Breast epithelium (tissue), 4 donors: ENCODE data around the gene SLC39A7. TPM values are rescaled to one million over a fixed set of nuclear protein-coding genes. Genes with fewer than 3 reads are reported as not detected.

Source experiments
- DNase-seq, 2 donors: peaks; one replicate each; pipeline ENCODE4 v3.0.0-alpha.2; 2019; ENCODE audit warnings: low spot score in 2 of 2
- H3K27ac ChIP-seq, 2 donors: fragments of 200-600 bp; sonication (generic) in 1 of 2; one replicate each; pipeline ENCODE4 v1.5.1; 2016 to 2019; ENCODE audit warnings: mild to moderate bottlenecking in 1 of 2
- H3K27me3 ChIP-seq, 2 donors: fragments of 200-600 bp; sonication (generic) in 1 of 2; one replicate each; pipeline versions ENCODE4 v1.5.1 to v1.6.0; 2017 to 2019; ENCODE audit warnings: control low read depth in 1 of 2, mild to moderate bottlenecking in 1 of 2
- H3K36me3 ChIP-seq: fragments of 200-600 bp; one replicate; pipeline ENCODE4 v1.5.1; 2019
- H3K4me1 ChIP-seq, 2 donors: fragments of 200-600 bp; sonication (generic); one replicate each; pipeline ENCODE4 v1.5.1; 2016 to 2019; ENCODE audit warnings: control low read depth in 1 of 2
- H3K4me3 ChIP-seq, 3 donors: fragments of 200-600 bp; sonication (generic); 1 replicate in 2 of 3; 2 replicates in 1 of 3; pipeline ENCODE4 v1.5.1; 2016 to 2019; ENCODE audit warnings: mild to moderate bottlenecking in 3 of 3, moderate library complexity in 2 of 3
- H3K9me3 ChIP-seq, 2 donors: fragments of 200-600 bp; sonication (generic) in 1 of 2; one replicate each; pipeline ENCODE4 v1.5.1; 2016 to 2019; ENCODE audit warnings: control low read depth in 1 of 2
- POLR2A ChIP-seq: fragments of 450-650 bp; IDR thresholded peaks from one replicate; pipeline ENCODE4 v1.6.1; 2016; ENCODE audit warnings: antibody characterized with exemption, mild to moderate bottlenecking, moderate library complexity
- POLR2AphosphoS5 ChIP-seq, 3 donors: sonication (generic); formaldehyde crosslinking; IDR thresholded peaks; one replicate each; pipeline ENCODE4 v1.6.1; 2017; ENCODE audit warnings: antibody characterized with exemption in 3 of 3
- intact Hi-C: fragments of 100-400 bp; cut with DNase I; formaldehyde crosslinking; loops from one replicate; pipeline ENCODE4 v1.15.1; 2023; ENCODE audit warnings: low total_unique reads
- total RNA-seq, 3 donors: library from RNA; depleted of rRNA; stranded (reverse); fragments of >200 nt; gene quantifications; one replicate each; pipeline ENCODE4 v1.1.0, GENCODE V29; 2016
- TF ChIP-seq, protein P1 (sequence below), 3 donors: fragments of 450-650 bp; IDR thresholded peaks; one replicate each; pipeline ENCODE4 v1.5.1; 2016 to 2017; ENCODE audit warnings: antibody characterized with exemption in 3 of 3, mild to moderate bottlenecking in 3 of 3, moderate library complexity in 3 of 3

SLC39A7 gene
- total RNA-seq, 3 donors from 2014 or later: 55.0 to 79.3 (median 74.1) TPM

GRCh38 chr6:33156964-33157363, 43.7 kb upstream of the SLC39A7 start:
- no peak for DNase-seq
- Histone ChIP-seq H3K27ac (no peak overlapping the region), H3K27me3 (no peaks in the 10 kb centered on the region), H3K36me3 (no peaks in the 10 kb centered on the region), H3K9me3 (peaks cover 4 to 5% of the 10 kb centered on the region in 2 donors), H3K4me3 (no peak overlapping the region), H3K4me1 (peaks cover 4% of the 10 kb centered on the region in 2 donors)
- intact Hi-C loops: no loop called here
- no peak for TF ChIP-seq POLR2A
- no peak for TF ChIP-seq POLR2AphosphoS5 (IDR thresholded peaks at IDR 0.05)
- TF ChIP-seq, protein P1, sequence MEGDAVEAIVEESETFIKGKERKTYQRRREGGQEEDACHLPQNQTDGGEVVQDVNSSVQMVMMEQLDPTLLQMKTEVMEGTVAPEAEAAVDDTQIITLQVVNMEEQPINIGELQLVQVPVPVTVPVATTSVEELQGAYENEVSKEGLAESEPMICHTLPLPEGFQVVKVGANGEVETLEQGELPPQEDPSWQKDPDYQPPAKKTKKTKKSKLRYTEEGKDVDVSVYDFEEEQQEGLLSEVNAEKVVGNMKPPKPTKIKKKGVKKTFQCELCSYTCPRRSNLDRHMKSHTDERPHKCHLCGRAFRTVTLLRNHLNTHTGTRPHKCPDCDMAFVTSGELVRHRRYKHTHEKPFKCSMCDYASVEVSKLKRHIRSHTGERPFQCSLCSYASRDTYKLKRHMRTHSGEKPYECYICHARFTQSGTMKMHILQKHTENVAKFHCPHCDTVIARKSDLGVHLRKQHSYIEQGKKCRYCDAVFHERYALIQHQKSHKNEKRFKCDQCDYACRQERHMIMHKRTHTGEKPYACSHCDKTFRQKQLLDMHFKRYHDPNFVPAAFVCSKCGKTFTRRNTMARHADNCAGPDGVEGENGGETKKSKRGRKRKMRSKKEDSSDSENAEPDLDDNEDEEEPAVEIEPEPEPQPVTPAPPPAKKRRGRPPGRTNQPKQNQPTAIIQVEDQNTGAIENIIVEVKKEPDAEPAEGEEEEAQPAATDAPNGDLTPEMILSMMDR (IDR thresholded peaks at IDR 0.05): no peak

- no peak overlapping the region for H3K4me3 ChIP-seq
- TF ChIP-seq POLR2A: no peak
- TF ChIP-seq, protein P1 (IDR thresholded peaks at IDR 0.05): no peak
- intact Hi-C loops: no loop called here
- H3K9me3 ChIP-seq: no peaks in the 10 kb centered on the region
- peaks cover 4 to 7% of the 10 kb centered on the region in 2 donors for H3K4me1 ChIP-seq
- DNase-seq: no peak
- H3K27ac ChIP-seq: no peak overlapping the region
- no peaks in the 10 kb centered on the region for H3K27me3 ChIP-seq
- H3K36me3 ChIP-seq: no peaks in the 10 kb centered on the region
These were observed 40.6 kb upstream of the SLC39A7 start for GRCh38 chr6:33160096-33160495.

DNA sequence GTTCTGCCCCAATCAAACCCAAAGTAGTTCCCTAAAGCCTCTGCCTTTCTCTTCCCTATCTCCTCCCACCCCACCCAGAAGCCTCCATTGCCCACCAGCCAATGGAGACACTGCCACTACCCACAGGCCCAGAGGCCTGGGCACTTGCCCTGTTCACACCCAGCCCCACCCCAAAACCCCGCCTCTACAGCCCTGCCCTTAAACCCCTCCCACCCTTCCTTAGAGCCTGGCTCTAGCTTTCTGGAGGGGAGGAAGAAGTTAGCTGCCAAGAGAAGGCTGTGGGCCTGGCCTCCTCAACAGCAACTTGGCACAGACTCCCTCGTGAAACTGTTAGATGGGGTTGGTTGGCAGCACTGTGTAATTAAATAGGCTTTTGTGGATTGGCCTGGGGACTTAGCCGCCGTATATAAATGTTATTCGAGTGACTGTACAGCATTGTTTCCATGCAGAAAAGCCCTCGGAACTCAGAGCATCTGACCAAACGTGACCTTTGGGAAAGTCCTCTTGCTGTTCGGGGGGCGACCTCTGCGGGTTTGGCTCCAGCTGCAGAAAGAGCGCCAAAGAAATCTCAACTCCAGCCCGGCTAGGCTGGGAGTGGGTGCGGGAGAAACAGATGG, 39.8 kb upstream of the SLC39A7 start:
- H3K27me3 ChIP-seq: no peaks in the 10 kb centered on the region
- H3K4me3 ChIP-seq: peak overlapping the region in 2 of 3 donors; percentile 58 to 65
- DNase-seq: peak in 1 of 2 donors; percentile 65
- H3K27ac ChIP-seq: peak overlapping the region; percentile 73 to 80
- H3K9me3 ChIP-seq: no peaks in the 10 kb centered on the region
- no peak for TF ChIP-seq POLR2A
- H3K36me3 ChIP-seq: no peaks in the 10 kb centered on the region
- intact Hi-C loops: no loop called here
- peaks cover 4 to 7% of the 10 kb centered on the region in 2 donors for H3K4me1 ChIP-seq

DNA sequence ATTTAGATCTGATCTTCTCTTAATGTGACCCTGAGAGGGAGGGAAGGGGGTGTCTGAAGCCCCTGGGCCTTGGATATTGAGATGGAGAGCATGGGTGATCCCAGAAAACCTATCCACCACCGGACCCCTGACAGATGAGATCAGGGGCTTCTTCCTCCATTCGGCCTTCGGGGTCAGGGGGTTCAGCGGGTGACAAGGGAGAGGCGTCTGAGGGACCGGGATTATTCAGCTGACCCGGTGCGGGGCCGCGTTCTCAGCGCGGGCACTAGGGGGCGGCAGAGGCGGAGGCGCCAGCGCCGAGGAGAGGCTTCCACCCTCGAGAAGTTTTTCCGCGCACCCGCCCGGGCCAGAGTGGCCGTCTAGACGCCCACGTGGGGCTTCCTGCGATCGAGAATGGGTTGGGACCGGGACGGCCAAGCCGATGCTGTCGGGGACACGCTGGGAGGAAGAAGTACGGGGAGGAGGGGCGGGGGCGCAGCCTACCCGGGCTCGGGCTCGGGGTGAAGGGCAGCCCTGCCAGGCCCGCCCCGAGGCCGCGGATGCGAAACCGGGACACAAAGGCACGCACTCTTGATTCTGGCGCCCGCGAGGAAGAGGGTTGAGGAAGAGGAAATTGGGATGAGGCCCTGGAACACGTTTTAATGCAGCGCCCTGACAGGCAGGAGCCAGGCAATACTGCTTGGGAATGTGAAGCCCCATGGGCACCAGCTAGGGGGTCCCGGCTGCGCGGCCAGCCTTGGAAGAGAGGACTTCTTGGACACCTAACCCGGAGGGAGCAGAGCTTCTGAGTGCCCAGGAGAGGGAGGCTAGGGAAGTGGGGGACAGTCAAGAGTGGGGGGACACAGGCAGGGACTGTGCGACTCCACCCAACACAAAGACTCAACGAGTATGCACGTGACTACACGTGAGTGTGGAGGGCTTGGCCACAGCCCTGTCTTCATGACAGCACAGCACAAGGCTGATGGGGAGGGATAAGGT, 39.0 kb upstream of the SLC39A7 start:
- DNase-seq: peak; percentile 55 to 78
- intact Hi-C loops: no loop called here
- peaks cover 4 to 7% of the 10 kb centered on the region in 2 donors for H3K4me1 ChIP-seq

DNA sequence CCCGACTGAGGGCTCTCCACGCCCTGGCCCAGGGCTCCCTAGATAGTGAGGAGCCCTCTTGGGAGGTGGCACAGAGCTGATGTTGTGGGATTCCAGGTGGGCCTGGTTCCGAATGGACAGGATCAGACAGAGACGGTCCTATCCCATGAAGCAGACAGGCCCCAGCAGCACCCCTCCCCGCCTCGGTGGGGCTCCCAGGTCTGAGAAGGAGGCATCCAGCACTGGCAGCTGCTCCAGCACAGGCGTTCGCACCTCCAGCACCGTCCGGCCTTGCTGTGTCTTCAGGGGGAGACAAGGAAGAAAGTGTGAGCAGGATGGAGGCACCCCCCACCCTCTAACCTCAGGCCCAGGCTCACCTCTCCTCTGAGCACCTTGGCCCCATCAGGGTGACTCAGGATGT, 37.1 kb upstream of the SLC39A7 start:
- peaks cover 4 to 7% of the 10 kb centered on the region in 2 donors for H3K4me1 ChIP-seq
- no peaks in the 10 kb centered on the region for H3K27me3 ChIP-seq
- no peak for DNase-seq
- no peaks in the 10 kb centered on the region for H3K36me3 ChIP-seq
- H3K27ac ChIP-seq: no peak overlapping the region
- intact Hi-C loops: no loop called here
- H3K9me3 ChIP-seq: no peaks in the 10 kb centered on the region
- H3K4me3 ChIP-seq: no peak overlapping the region
- no peak for TF ChIP-seq POLR2A
- TF ChIP-seq POLR2AphosphoS5 (IDR thresholded peaks at IDR 0.05): no peak
- TF ChIP-seq, protein P1 (IDR thresholded peaks at IDR 0.05): no peak

More for the DNA sequence above, 39.0 kb upstream of the SLC39A7 start:
- H3K4me3 ChIP-seq: peak overlapping the region; percentile 37 to 65 (median 58)
- no peaks in the 10 kb centered on the region for H3K9me3 ChIP-seq
- peak overlapping the region; percentile 73 to 80 for H3K27ac ChIP-seq
- no peaks in the 10 kb centered on the region for H3K36me3 ChIP-seq
- TF ChIP-seq, protein P1 (IDR thresholded peaks at IDR 0.05): peak; percentile 83 to 94 (median 88)
- TF ChIP-seq POLR2A (no peak), POLR2AphosphoS5 (IDR thresholded peaks at IDR 0.05) (peak in 2 of 3 donors; percentile 15 to 23)
- H3K27me3 ChIP-seq: no peaks in the 10 kb centered on the region
